ENCODE data around the gene STX2.

DNA sequence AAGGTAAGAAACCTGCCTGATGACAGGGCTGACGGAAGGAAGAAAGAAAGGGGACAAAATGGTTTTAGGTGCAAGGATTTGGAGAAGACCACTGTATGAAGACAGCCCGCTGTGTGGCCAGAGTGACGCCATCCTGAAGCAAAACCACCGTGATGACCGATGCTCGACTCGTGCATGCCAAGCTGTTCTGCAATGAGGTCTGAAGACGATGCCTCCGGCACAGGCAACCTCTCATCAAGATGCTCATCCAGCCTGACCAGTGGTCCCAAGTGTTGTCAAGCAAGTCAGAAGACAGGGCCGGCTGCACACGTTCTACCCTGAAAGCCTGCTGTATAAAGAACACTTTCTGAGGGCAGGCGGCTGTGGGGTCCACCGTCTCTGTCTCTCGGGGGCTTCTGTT lies 34.8 kb downstream of the STX2 start:
- TF ChIP-seq, protein P1, sequence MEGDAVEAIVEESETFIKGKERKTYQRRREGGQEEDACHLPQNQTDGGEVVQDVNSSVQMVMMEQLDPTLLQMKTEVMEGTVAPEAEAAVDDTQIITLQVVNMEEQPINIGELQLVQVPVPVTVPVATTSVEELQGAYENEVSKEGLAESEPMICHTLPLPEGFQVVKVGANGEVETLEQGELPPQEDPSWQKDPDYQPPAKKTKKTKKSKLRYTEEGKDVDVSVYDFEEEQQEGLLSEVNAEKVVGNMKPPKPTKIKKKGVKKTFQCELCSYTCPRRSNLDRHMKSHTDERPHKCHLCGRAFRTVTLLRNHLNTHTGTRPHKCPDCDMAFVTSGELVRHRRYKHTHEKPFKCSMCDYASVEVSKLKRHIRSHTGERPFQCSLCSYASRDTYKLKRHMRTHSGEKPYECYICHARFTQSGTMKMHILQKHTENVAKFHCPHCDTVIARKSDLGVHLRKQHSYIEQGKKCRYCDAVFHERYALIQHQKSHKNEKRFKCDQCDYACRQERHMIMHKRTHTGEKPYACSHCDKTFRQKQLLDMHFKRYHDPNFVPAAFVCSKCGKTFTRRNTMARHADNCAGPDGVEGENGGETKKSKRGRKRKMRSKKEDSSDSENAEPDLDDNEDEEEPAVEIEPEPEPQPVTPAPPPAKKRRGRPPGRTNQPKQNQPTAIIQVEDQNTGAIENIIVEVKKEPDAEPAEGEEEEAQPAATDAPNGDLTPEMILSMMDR (IDR thresholded peaks at IDR 0.05; ENCODE audit: low read depth, low read length, poor library complexity, severe bottlenecking), result no peak
- TF ChIP-seq EZH2phosphoT487 (IDR thresholded peaks at IDR 0.05; ENCODE audit: borderline replicate concordance, low read length), result no peak

Data from DOHH2 (cell line).